Measurements from ENCODE around the gene ST8SIA4.

GRCh38 chr5:100823812-100824211, 79.3 kb downstream of the ST8SIA4 start:
- no peak for TF ChIP-seq POLR2A (IDR thresholded peaks at IDR 0.05)
- TF ChIP-seq CTCF (IDR thresholded peaks at IDR 0.05) = no peak
